T-cell (primary cell): ENCODE data around the gene RORB. TPM values are rescaled to one million over a fixed set of nuclear protein-coding genes. Genes with fewer than 3 reads are reported as not detected.

ENCODE experiments used
- ATAC-seq, 4 experiments: fragments of 200-7000 bp in 3 of 4; fragments of 150-1000 bp in 1 of 4; cut with Tn5 transposase; replicated peaks in 1 of 4; 1 replicate in 3 of 4; 2 replicates in 1 of 4; pipeline ENCODE4 v1.10.0; 2021; ENCODE audit warnings: moderate library complexity in 3 of 4, mild to moderate bottlenecking in 2 of 4, moderate number of reproducible peaks in 1 of 4
- CTCF ChIA-PET, 2 donors: fragments of 300-600 bp; sonication (Branson Sonifier 250); formaldehyde crosslinking; loops; one replicate each; lab custom pipeline; 2022; ENCODE audit warnings: antibody characterized with exemption in 2 of 2; lab: Charles Lee
- POLR2A ChIA-PET, 2 donors: fragments of 300-600 bp; sonication (Branson Sonifier 250); formaldehyde crosslinking; loops; one replicate each; lab custom pipeline; 2022; ENCODE audit warnings: antibody characterized with exemption in 2 of 2; lab: Charles Lee
- DNase-seq, 35 experiments: peaks; one replicate each; pipeline versions ENCODE4 v3.0.0 to v3.0.0-alpha.2; 2013 to 2023
- H3K27ac ChIP-seq: one replicate; pipeline ENCODE4 v1.5.1; 2013; ENCODE audit warnings: low read length
- H3K27me3 ChIP-seq, 2 experiments: replicated peaks in 1 of 2; 1 replicate in 1 of 2; 2 replicates in 1 of 2; pipeline versions ENCODE4 v1.6.1 to v1.7.0; 2013; ENCODE audit warnings: low read length in 1 of 2, mixed read lengths in 1 of 2; ENCODE audit not compliant: control insufficient read depth in 2 of 2, insufficient read depth in 2 of 2; ENCODE audit errors: extremely low read depth in 1 of 2
- H3K36me3 ChIP-seq, 2 donors: 1 replicate in 1 of 2; 2 replicates in 1 of 2; pipeline versions ENCODE4 v1.6.1 to v1.7.0; 2013; ENCODE audit warnings: low read length in 1 of 2; ENCODE audit not compliant: control insufficient read depth in 2 of 2, insufficient read depth in 1 of 2; ENCODE audit errors: extremely low read depth in 1 of 2
- H3K4me1 ChIP-seq, 2 experiments: 1 replicate in 1 of 2; 2 replicates in 1 of 2; pipeline versions ENCODE4 v1.6.1 to v1.7.0; 2013; ENCODE audit warnings: low read length in 2 of 2, mixed read lengths in 1 of 2; ENCODE audit not compliant: insufficient read depth in 2 of 2, control insufficient read depth in 1 of 2; ENCODE audit errors: extremely low read depth in 1 of 2
- H3K4me3 ChIP-seq, 2 donors: 1 replicate in 1 of 2; 2 replicates in 1 of 2; pipeline versions ENCODE4 v1.5.1 to v1.7.0; 2013; ENCODE audit warnings: mild to moderate bottlenecking in 2 of 2, low read length in 1 of 2, moderate library complexity in 1 of 2; ENCODE audit not compliant: control insufficient read depth in 1 of 2; ENCODE audit errors: extremely low read depth in 1 of 2
- H3K9me3 ChIP-seq: 2 replicates; pipeline ENCODE4 v1.7.0; 2013
- H3K27ac Mint-ChIP-seq, 2 donors: one replicate each; pipeline ENCODE4 v1.8.0; 2020 to 2021; ENCODE audit warnings: mild to moderate bottlenecking in 2 of 2, mixed read lengths in 2 of 2
- H3K27me3 Mint-ChIP-seq, 2 donors: one replicate each; pipeline ENCODE4 v1.8.0; 2021 to 2022; ENCODE audit warnings: mixed read lengths in 2 of 2
- H3K36me3 Mint-ChIP-seq: one replicate; pipeline ENCODE4 v1.8.0; 2021; ENCODE audit warnings: mixed read lengths
- H3K4me1 Mint-ChIP-seq, 3 donors: one replicate each; pipeline ENCODE4 v1.8.0; 2020 to 2022; ENCODE audit warnings: mixed read lengths in 3 of 3, mild to moderate bottlenecking in 1 of 3
- H3K4me3 Mint-ChIP-seq, 3 donors: one replicate each; pipeline ENCODE4 v1.8.0; 2020 to 2022; ENCODE audit warnings: mild to moderate bottlenecking in 3 of 3, mixed read lengths in 3 of 3, moderate library complexity in 3 of 3
- H3K9me3 Mint-ChIP-seq, 3 donors: one replicate each; pipeline ENCODE4 v1.8.0; 2020 to 2022; ENCODE audit warnings: mixed read lengths in 3 of 3
- WGBS: methylation state at CpG from one replicate; pipeline ENCODE4 v1.1.5; 2013; ENCODE audit warnings: missing lambda C conversion rate; ENCODE audit not compliant: insufficient coverage; 5-methylcytosine and 5-hydroxymethylcytosine counted together
- total RNA-seq, 35 experiments: library from RNA in 6 of 35; stranded (reverse) in 6 of 35; fragments of 120-200 nt in 1 of 35; gene quantifications; one replicate each; pipeline versions ENCODE4 v1.2.1 to v1.2.4 and lab custom pipeline; 2013 to 2026

The RORB gene
- total RNA-seq = under 1 TPM in 1 of 5 donors, not detected in 4; 0.03 TPM
- 0.20 TPM for total RNA-seq (2013)
- 0 to 0.61 (median 0) reads per million in 29 experiments for total RNA-seq (lab: John Stamatoyannopoulos, UW)

DNA sequence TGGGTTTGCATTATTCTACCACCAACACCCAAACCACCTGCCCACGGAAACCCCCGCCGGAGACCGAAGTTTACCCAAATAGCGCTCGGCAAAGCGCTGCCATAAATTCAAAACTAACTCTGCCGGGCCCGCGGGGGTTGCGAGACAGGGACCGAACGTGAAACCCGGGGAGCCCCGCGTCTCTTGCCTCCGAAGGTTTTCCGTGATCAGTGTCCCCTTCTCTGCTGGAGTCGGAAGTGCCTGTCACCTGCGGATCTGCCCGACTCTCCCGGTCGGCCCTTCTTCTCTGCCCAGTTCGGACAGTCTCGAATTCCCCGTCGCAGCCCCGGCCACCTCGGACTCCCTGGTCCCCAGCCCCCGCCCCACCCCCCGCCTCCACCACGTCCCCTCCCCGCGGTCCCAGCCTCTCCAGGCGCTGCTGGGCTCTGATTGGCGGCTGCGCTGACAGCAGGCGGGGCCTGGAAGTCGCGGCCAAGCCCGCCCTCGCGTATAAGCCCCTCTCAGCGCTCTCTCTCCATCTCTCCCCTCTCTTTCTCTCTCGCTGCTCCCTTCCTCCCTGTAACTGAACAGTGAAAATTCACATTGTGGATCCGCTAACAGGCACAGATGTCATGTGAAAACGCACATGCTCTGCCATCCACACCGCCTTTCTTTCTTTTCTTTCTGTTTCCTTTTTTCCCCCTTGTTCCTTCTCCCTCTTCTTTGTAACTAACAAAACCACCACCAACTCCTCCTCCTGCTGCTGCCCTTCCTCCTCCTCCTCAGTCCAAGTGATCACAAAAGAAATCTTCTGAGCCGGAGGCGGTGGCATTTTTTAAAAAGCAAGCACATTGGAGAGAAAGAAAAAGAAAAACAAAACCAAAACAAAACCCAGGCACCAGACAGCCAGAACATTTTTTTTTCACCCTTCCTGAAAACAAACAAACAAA lies at the start of gene RORB:
RORB (plus strand) TSS at position 517 of the 929 bp plus-strand sequence. CDS start 642 bp downstream, outside the sequence.
- no peaks in the 10 kb centered on the region for H3K9me3 Mint-ChIP-seq
- peak within 1 kb of the TSS; percentile 56 to 71 for H3K4me3 ChIP-seq
- no peaks in the 10 kb centered on the region for H3K36me3 ChIP-seq
- H3K27ac ChIP-seq = no peak within 1 kb of the TSS
- DNase-seq (peak in 16 of 35 experiments; percentile 5 to 55 (median 25)), ATAC-seq (peak; percentile 57 to 80 (median 72))
- CTCF ChIA-PET = interaction anchor here in 1 of 2 donors (0.7 kb wide), 1 partner anchor 841 kb away, joined by 3 read pairs; no protein-coding TSS in a partner anchor
- under 1% methylated on average over 25 of the region's 50 CpGs for WGBS
- peaks cover 25 to 37% (median 28%) of the 10 kb centered on the region in 3 donors for H3K4me1 Mint-ChIP-seq
- no peaks in the 10 kb centered on the region for H3K9me3 ChIP-seq
- peaks cover 41 to 51% of the 10 kb centered on the region in 2 donors for H3K27me3 Mint-ChIP-seq
- POLR2A ChIA-PET = no interaction called here
- peak within 1 kb of the TSS; percentile 79 to 87 (median 84) for H3K4me3 Mint-ChIP-seq
- no peaks in the 10 kb centered on the region for H3K36me3 Mint-ChIP-seq
- H3K27ac Mint-ChIP-seq = peak within 1 kb of the TSS in 1 of 2 donors; percentile 68
- H3K4me1 ChIP-seq = peaks cover 9 to 42% of the 10 kb centered on the region in 2 experiments
- peaks cover 14 to 45% of the 10 kb centered on the region in 2 experiments for H3K27me3 ChIP-seq

DNA sequence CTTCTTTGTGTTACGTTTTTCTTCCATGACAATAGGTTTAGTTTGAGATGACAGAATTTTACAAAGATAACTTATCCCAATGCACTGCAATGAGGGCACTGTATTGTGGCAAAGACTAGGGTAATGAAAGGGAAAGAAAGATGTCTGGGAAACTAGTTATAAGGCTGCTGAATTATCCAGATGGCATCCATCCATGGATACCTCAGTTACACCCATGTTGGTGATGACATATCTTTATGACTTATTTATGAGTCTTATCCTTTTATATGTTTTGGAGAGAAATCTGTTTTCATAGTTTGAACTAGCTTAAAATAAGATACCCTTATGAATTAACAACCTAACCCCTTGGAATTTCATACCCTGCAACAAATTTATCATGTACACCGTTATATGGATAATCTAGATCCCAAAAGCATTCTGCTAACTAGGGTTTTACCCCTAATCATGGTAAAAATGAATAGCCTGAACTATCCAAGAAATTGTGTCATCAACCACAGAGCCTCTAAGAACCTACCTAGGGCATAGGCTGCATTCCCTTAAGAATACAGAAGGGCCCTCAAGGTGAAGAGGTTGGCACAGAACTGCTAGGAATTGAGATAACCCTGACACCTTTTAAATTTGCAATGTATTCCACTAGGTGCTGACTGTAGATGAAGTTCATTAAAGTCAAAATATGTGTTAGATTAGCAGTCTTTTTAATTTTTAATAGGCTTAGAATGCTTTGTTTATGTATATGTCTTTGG lies 49.5 kb upstream of the RORB start:
- no CpG with 5 or more reads among the region's 2 CpGs for WGBS
- Histone ChIP-seq H3K9me3 (no peaks in the 10 kb centered on the region), H3K4me3 (no peak overlapping the region), H3K36me3 (no peaks in the 10 kb centered on the region), H3K27ac (no peak overlapping the region), H3K27me3 (no peaks in the 10 kb centered on the region), H3K4me1 (no peaks in the 10 kb centered on the region)
- Mint-ChIP-seq H3K27me3 (peaks cover 0 to 4% of the 10 kb centered on the region in 2 donors), H3K4me1 (no peaks in the 10 kb centered on the region), H3K36me3 (no peaks in the 10 kb centered on the region), H3K9me3 (peaks cover 0 to 3% (median 0%) of the 10 kb centered on the region in 3 donors), H3K4me3 (no peak overlapping the region), H3K27ac (no peak overlapping the region)
- ChIA-PET POLR2A (no interaction called here), CTCF (no interaction called here)
- ATAC-seq = no peak
- no peak for DNase-seq

DNA sequence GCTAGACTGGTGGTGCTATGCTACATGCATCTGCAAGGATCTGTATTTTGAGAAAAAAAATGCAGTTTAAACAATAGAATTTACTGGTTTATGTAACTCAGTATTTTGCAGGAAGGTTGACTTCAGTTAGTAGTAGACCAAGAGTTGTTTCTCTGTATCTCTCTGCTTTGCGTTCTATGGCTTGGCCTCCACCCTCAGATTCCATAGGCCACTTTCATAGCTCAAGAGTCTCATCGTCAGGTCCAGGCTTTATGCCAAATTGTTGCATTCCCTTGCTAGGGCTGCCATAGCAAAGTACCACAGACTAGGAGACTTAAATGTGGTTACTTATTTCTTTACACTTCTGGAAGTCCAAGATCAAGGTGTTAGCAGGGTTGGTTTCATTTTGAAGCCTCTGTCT lies 48.1 kb upstream of the RORB start:
- DNase-seq = no peak
- no peaks in the 10 kb centered on the region for H3K36me3 Mint-ChIP-seq
- no peaks in the 10 kb centered on the region for H3K4me1 Mint-ChIP-seq
- Histone ChIP-seq H3K27ac (no peak overlapping the region), H3K4me1 (no peaks in the 10 kb centered on the region), H3K27me3 (no peaks in the 10 kb centered on the region), H3K9me3 (no peaks in the 10 kb centered on the region), H3K36me3 (no peaks in the 10 kb centered on the region), H3K4me3 (no peak overlapping the region)
- ATAC-seq = no peak
- no peak overlapping the region for H3K4me3 Mint-ChIP-seq
- POLR2A ChIA-PET = no interaction called here
- CTCF ChIA-PET = no interaction called here
- WGBS = 80% methylated on average over 1 of the region's 2 CpGs
- no peak overlapping the region for H3K27ac Mint-ChIP-seq
- H3K9me3 Mint-ChIP-seq = peaks cover 0 to 3% (median 0%) of the 10 kb centered on the region in 3 donors
- H3K27me3 Mint-ChIP-seq = peaks cover 0 to 4% of the 10 kb centered on the region in 2 donors

DNA sequence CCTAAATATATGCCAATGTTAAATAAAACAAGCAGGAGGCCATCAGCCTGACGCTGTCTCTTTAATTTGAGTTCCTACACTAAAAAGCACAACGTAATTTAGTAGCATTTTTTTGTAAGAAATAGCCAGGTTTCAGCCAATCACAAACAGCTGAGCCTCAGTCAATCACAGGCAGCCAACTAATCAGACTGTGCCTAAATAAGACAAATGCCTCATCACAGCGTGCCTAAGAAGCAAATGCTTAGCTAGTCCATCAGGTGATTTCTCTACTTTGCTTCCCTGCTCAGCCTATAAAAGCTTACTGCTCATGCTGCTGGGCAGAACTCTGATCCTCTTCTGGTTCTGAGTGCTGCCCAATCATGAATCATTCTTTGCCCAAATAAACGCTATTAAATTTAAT lies 38.3 kb upstream of the RORB start:
- Histone ChIP-seq H3K27ac (no peak overlapping the region), H3K4me3 (no peak overlapping the region), H3K36me3 (no peaks in the 10 kb centered on the region), H3K4me1 (no peaks in the 10 kb centered on the region), H3K9me3 (no peaks in the 10 kb centered on the region), H3K27me3 (no peaks in the 10 kb centered on the region)
- no peaks in the 10 kb centered on the region for H3K27me3 Mint-ChIP-seq
- no peak overlapping the region for H3K27ac Mint-ChIP-seq
- H3K4me3 Mint-ChIP-seq = no peak overlapping the region
- ATAC-seq (no peak), DNase-seq (no peak)
- POLR2A ChIA-PET = no interaction called here
- no peaks in the 10 kb centered on the region for H3K36me3 Mint-ChIP-seq
- H3K4me1 Mint-ChIP-seq = no peaks in the 10 kb centered on the region
- WGBS = 55% methylated on average over 1 of the region's 4 CpGs
- no peaks in the 10 kb centered on the region for H3K9me3 Mint-ChIP-seq
- CTCF ChIA-PET = no interaction called here

DNA sequence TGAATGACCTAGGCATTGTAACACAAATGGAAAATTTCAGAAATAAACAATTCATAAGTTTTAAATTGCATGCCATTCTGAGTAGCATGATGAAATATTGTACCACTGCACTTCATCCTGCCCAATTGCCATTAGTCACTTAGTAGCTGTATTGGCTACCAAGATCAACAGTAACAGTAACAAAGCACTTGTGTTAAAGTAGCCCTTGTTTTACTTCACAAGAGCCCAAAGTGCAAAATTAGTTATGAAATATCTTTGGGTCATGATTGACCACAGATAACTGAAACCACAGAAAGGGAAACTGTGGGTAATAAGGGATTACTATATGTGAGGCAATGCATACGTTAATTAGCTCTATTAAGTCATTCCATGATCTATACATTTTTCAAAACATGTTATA lies 33.3 kb upstream of the RORB start:
- H3K4me3 ChIP-seq = no peak overlapping the region
- CTCF ChIA-PET = no interaction called here
- no peaks in the 10 kb centered on the region for H3K36me3 Mint-ChIP-seq
- no peaks in the 10 kb centered on the region for H3K27me3 ChIP-seq
- H3K4me1 ChIP-seq = no peaks in the 10 kb centered on the region
- no peaks in the 10 kb centered on the region for H3K9me3 ChIP-seq
- no peak for DNase-seq
- no peak overlapping the region for H3K27ac ChIP-seq
- no peaks in the 10 kb centered on the region for H3K36me3 ChIP-seq
- no peak overlapping the region for H3K4me3 Mint-ChIP-seq
- no peak overlapping the region for H3K27ac Mint-ChIP-seq
- WGBS = no CpG with 5 or more reads among the region's 1 CpG
- peaks cover 0 to 4% of the 10 kb centered on the region in 2 donors for H3K27me3 Mint-ChIP-seq
- H3K9me3 Mint-ChIP-seq = no peaks in the 10 kb centered on the region
- ATAC-seq = no peak
- POLR2A ChIA-PET = no interaction called here
- H3K4me1 Mint-ChIP-seq = no peaks in the 10 kb centered on the region

DNA sequence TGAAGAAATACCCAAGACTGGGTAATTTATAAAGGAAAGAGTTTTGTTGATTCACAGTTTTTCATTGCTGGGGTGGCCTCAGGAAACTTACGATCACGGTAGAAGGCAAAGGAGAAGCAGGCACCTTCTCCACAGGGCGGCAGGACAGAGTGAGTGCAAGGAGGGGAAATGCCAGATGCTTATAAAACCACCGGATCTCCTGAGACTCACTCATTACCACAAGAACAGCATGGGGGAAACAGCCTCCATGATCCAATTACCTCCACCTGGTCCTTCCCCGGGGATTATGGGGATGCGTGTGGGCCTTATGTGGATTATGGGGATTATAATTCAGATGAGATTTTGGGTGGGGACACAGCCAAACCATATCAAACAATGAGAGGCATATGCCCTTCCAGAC lies 18.5 kb upstream of the RORB start:
- Histone ChIP-seq H3K27me3 (peaks cover 0 to 4% of the 10 kb centered on the region in 2 experiments), H3K27ac (no peak overlapping the region), H3K9me3 (no peaks in the 10 kb centered on the region), H3K4me1 (no peaks in the 10 kb centered on the region), H3K4me3 (no peak overlapping the region), H3K36me3 (no peaks in the 10 kb centered on the region)
- H3K27ac Mint-ChIP-seq = no peak overlapping the region
- no peak overlapping the region for H3K4me3 Mint-ChIP-seq
- H3K9me3 Mint-ChIP-seq = peaks cover 2 to 10% (median 9%) of the 10 kb centered on the region in 3 donors
- ChIA-PET CTCF (interaction anchor here in 1 of 2 donors (0.6 kb wide), 2 partner anchors 406 to 648 kb away, joined by 3 to 5 read pairs; no protein-coding TSS in a partner anchor), POLR2A (no interaction called here)
- no peaks in the 10 kb centered on the region for H3K36me3 Mint-ChIP-seq
- peaks cover 0 to 10% of the 10 kb centered on the region in 2 donors for H3K27me3 Mint-ChIP-seq
- no peak for DNase-seq
- no peaks in the 10 kb centered on the region for H3K4me1 Mint-ChIP-seq
- no CpG with 5 or more reads among the region's 6 CpGs for WGBS
- no peak for ATAC-seq
